IMR-90 (cell line): Measurements from ENCODE around the gene SLX9. TPM values are rescaled to one million over a fixed set of nuclear protein-coding genes. Genes with fewer than 3 reads are reported as not detected.

Experiments
- ATAC-seq: fragments of 200-7000 bp; cut with Tn5 transposase; 2 replicates; pipeline ENCODE4 v1.9.1; 2020; ENCODE audit warnings: low read depth, mild to moderate bottlenecking, moderate library complexity
- BruUV-seq: library from RNA; stranded (reverse); fragments of 400-500 nt; replicated peaks from 2 replicates; lab custom pipeline; 2021; lab: Mats Ljungman, UMichigan
- CTCF ChIA-PET: fragments of 300-600 bp; formaldehyde crosslinking; extraction: SDS; loops from one replicate; lab custom pipeline; 2021; ENCODE audit warnings: antibody characterized with exemption; lab: Yijun Ruan, JAX
- POLR2A ChIA-PET: fragments of 300-600 bp; sonication (Branson Sonifier 250); formaldehyde crosslinking; loops from one replicate; lab custom pipeline; 2022; ENCODE audit warnings: antibody characterized with exemption; ENCODE audit not compliant: unreplicated experiment; lab: Charles Lee
- DNase-seq: peaks from one replicate; pipeline ENCODE4 v3.0.0; 2013
- H2AFZ ChIP-seq: replicated peaks from 2 replicates; pipeline ENCODE3; 2013; ENCODE audit warnings: low read length, mild to moderate bottlenecking; ENCODE audit not compliant: poor library complexity
- H2AK5ac ChIP-seq: 2 replicates; pipeline ENCODE4 v1.6.1; 2013; ENCODE audit warnings: low read depth, low read length, inconsistent platforms
- H2AK9ac ChIP-seq: replicated peaks from 2 replicates; pipeline ENCODE3; 2013; ENCODE audit warnings: mild to moderate bottlenecking, low read depth, low read length, moderate library complexity; ENCODE audit not compliant: poor library complexity
- H2BK120ac ChIP-seq: 2 replicates; pipeline ENCODE4 v1.6.1; 2013; ENCODE audit warnings: low read depth, low read length, inconsistent platforms
- H2BK15ac ChIP-seq: 3 replicates; pipeline ENCODE4 v1.6.1; 2013; ENCODE audit warnings: low read depth, low read length, inconsistent platforms
- H2BK20ac ChIP-seq: 2 replicates; pipeline ENCODE4 v1.6.1; 2013; ENCODE audit warnings: low read depth, mild to moderate bottlenecking, inconsistent platforms, low read length, moderate library complexity
- H2BK5ac ChIP-seq: 2 replicates; pipeline ENCODE4 v1.6.1; 2013; ENCODE audit warnings: mild to moderate bottlenecking, low read depth, low read length, inconsistent platforms; ENCODE audit not compliant: poor library complexity, severe bottlenecking
- H3K14ac ChIP-seq: replicated peaks from 2 replicates; pipeline ENCODE4 v1.6.1; 2013; ENCODE audit warnings: low read depth, low read length, inconsistent platforms
- H3K18ac ChIP-seq: 2 replicates; pipeline ENCODE4 v1.6.1; 2013; ENCODE audit warnings: low read depth, low read length, control low read depth
- H3K23ac ChIP-seq: 2 replicates; pipeline ENCODE4 v1.6.1; 2013; ENCODE audit warnings: low read depth, low read length, inconsistent platforms
- H3K27ac ChIP-seq: 2 replicates; pipeline ENCODE4 v1.5.1; 2013; ENCODE audit warnings: mild to moderate bottlenecking, control low read depth, low read length; ENCODE audit not compliant: insufficient read depth
- H3K27me3 ChIP-seq: 2 replicates; pipeline ENCODE4 v1.6.1; 2013; ENCODE audit warnings: low read length; ENCODE audit not compliant: control insufficient read depth, insufficient read depth
- H3K36me3 ChIP-seq: 2 replicates; pipeline ENCODE4 v1.6.1; 2013; ENCODE audit warnings: low read length, mixed read lengths; ENCODE audit not compliant: control insufficient read depth, insufficient read depth
- H3K4ac ChIP-seq: 2 replicates; pipeline ENCODE4 v1.6.1; 2013; ENCODE audit warnings: low read depth, low read length, inconsistent platforms
- H3K4me1 ChIP-seq: 2 replicates; pipeline ENCODE4 v1.6.1; 2013; ENCODE audit warnings: low read length, mixed read lengths; ENCODE audit not compliant: control insufficient read depth, insufficient read depth
- H3K4me2 ChIP-seq: 2 replicates; pipeline ENCODE4 v1.6.1; 2013; ENCODE audit warnings: low read depth, mild to moderate bottlenecking, control low read depth, low read length, moderate library complexity
- H3K4me3 ChIP-seq: 2 replicates; pipeline ENCODE4 v1.5.1; 2013; ENCODE audit warnings: low read depth, mild to moderate bottlenecking, control low read depth, low read length, moderate library complexity; ENCODE audit not compliant: insufficient read depth
- H3K56ac ChIP-seq: 2 replicates; pipeline ENCODE4 v1.6.1; 2013; ENCODE audit warnings: low read length, inconsistent platforms; ENCODE audit not compliant: insufficient read depth; ENCODE audit errors: extremely low read depth
- H3K79me1 ChIP-seq, 2 experiments: 2 replicates each; pipeline ENCODE4 v1.6.1; 2013; ENCODE audit warnings: low read length in 2 of 2, inconsistent platforms in 1 of 2, low read depth in 1 of 2
- H3K9ac ChIP-seq: 2 replicates; pipeline ENCODE4 v1.6.1; 2013; ENCODE audit warnings: low read depth, low read length, control low read depth
- H3K9me1 ChIP-seq: 2 replicates; pipeline ENCODE4 v1.6.1; 2013; ENCODE audit warnings: low read length, inconsistent platforms; ENCODE audit not compliant: insufficient read depth
- H3K9me3 ChIP-seq: 2 replicates; pipeline ENCODE4 v1.6.1; 2013; ENCODE audit warnings: low read length; ENCODE audit not compliant: control insufficient read depth, insufficient read depth
- H4K20me1 ChIP-seq: 2 replicates; pipeline ENCODE4 v1.6.1; 2013; ENCODE audit warnings: low read length, inconsistent platforms; ENCODE audit not compliant: insufficient read depth
- H4K5ac ChIP-seq: 2 replicates; pipeline ENCODE4 v1.6.1; 2013; ENCODE audit warnings: mild to moderate bottlenecking, low read depth, low read length, control low read depth
- H4K8ac ChIP-seq, 2 experiments: 2 replicates each; pipeline ENCODE4 v1.6.1; 2013; ENCODE audit warnings: low read depth in 2 of 2, low read length in 2 of 2, control low read depth in 1 of 2, inconsistent platforms in 1 of 2
- H4K91ac ChIP-seq: 2 replicates; pipeline ENCODE4 v1.6.1; 2013; ENCODE audit warnings: low read depth, low read length, inconsistent platforms; ENCODE audit not compliant: insufficient read depth
- BHLHE40 ChIP-seq: fragments of 150-350 bp; IDR thresholded peaks from 2 replicates; pipeline ENCODE4 v1.6.1; 2016; ENCODE audit warnings: mild to moderate bottlenecking, low read depth, low read length
- CEBPB ChIP-seq: IDR thresholded peaks from 2 replicates; pipeline ENCODE4 v1.6.1; 2012; ENCODE audit warnings: low read depth, low read length, improper control_type of control experiment
- CHD1 ChIP-seq: IDR thresholded peaks from 2 replicates; pipeline ENCODE4 v1.6.1; 2012; ENCODE audit warnings: low read depth, low read length, improper control_type of control experiment
- FOS ChIP-seq: fragments of 150-350 bp; IDR thresholded peaks from 2 replicates; pipeline ENCODE4 v1.6.1; 2016; ENCODE audit warnings: low read depth, low read length
- MAFK ChIP-seq: IDR thresholded peaks from 2 replicates; pipeline ENCODE4 v1.6.1; 2012; ENCODE audit warnings: low read depth, low read length, improper control_type of control experiment
- MXI1 ChIP-seq: IDR thresholded peaks from 2 replicates; pipeline ENCODE4 v1.6.1; 2012; ENCODE audit warnings: low read depth, mild to moderate bottlenecking, low read length, moderate library complexity, borderline replicate concordance
- NFE2L2 ChIP-seq: fragments of 150-350 bp; IDR thresholded peaks from 2 replicates; pipeline ENCODE4 v1.6.1; 2016; ENCODE audit warnings: low read depth, mild to moderate bottlenecking, low read length
- RAD21 ChIP-seq: IDR thresholded peaks from 2 replicates; pipeline ENCODE4 v1.6.1; 2012; ENCODE audit warnings: low read length, improper control_type of control experiment
- RCOR1 ChIP-seq: IDR thresholded peaks from 2 replicates; pipeline ENCODE4 v1.6.1; 2012; ENCODE audit warnings: mild to moderate bottlenecking, low read length, improper control_type of control experiment; ENCODE audit not compliant: insufficient replicate concordance
- SMC3 ChIP-seq: fragments of 150-350 bp; IDR thresholded peaks from 2 replicates; pipeline ENCODE4 v1.6.1; 2016; ENCODE audit warnings: low read depth, mild to moderate bottlenecking, antibody characterized with exemption, low read length, moderate library complexity
- WGBS, 2 experiments: methylation state at CpG; one replicate each; pipeline versions ENCODE4 v1.1.5 to v1.1.7; 2013; ENCODE audit warnings: missing lambda C conversion rate in 2 of 2; ENCODE audit not compliant: insufficient read length in 1 of 2; ENCODE audit errors: extremely low coverage in 2 of 2; 5-methylcytosine and 5-hydroxymethylcytosine counted together
- dilution Hi-C: fragments of 300-500 bp; cut with HindIII; formaldehyde crosslinking; loops from one replicate; pipeline ENCODE4 v1.14.3; 2018; ENCODE audit warnings: low sequenced_read_pairs; ENCODE audit not compliant: unreplicated experiment
- in situ Hi-C: fragments of 300-500 bp; cut with MboI; formaldehyde crosslinking; loops from 3 replicates; pipeline ENCODE4 v1.14.3; 2019; ENCODE audit warnings: low sequenced_read_pairs, inconsistent platforms, mixed read lengths
- intact Hi-C: fragments of 100-400 bp; cut with micrococcal nuclease; formaldehyde crosslinking; loops from 2 replicates; pipeline ENCODE4 v1.10.0; 2022
- polyA plus RNA-seq, 3 experiments: library from polyadenylated mRNA; depleted of rRNA; stranded (reverse); fragments of >200 nt; gene quantifications; 2 replicates each; pipeline ENCODE4 v1.2.3, GENCODE V29; 2012; ENCODE audit warnings: low replicate concordance in 1 of 3
- total RNA-seq: library from RNA; depleted of rRNA; stranded (reverse); fragments of >200 nt; gene quantifications from 2 replicates; pipeline ENCODE4 v1.2.3, GENCODE V29; 2012
- TF ChIP-seq, protein P1 (sequence below): conservative IDR thresholded peaks from 2 replicates; pipeline ENCODE4 v1.5.1; 2012; ENCODE audit warnings: mild to moderate bottlenecking, low read depth, low read length, improper control_type of control experiment
- TF ChIP-seq, protein P2 (sequence below): fragments of 150-350 bp; IDR thresholded peaks from 2 replicates; pipeline ENCODE4 v1.6.1; 2016; ENCODE audit warnings: low read depth, mild to moderate bottlenecking, low read length, moderate library complexity, borderline replicate concordance
- TF ChIP-seq, protein P3 (sequence below): fragments of 150-350 bp; IDR thresholded peaks from 2 replicates; pipeline ENCODE4 v1.6.1; 2017; ENCODE audit warnings: mild to moderate bottlenecking, antibody characterized with exemption, low read length, low read depth

SLX9 gene
- total and polyA plus RNA-seq, 2 of the 4 experiments (the other 2 are of a cell fraction) = 10.4 to 21.7 TPM

DNA sequence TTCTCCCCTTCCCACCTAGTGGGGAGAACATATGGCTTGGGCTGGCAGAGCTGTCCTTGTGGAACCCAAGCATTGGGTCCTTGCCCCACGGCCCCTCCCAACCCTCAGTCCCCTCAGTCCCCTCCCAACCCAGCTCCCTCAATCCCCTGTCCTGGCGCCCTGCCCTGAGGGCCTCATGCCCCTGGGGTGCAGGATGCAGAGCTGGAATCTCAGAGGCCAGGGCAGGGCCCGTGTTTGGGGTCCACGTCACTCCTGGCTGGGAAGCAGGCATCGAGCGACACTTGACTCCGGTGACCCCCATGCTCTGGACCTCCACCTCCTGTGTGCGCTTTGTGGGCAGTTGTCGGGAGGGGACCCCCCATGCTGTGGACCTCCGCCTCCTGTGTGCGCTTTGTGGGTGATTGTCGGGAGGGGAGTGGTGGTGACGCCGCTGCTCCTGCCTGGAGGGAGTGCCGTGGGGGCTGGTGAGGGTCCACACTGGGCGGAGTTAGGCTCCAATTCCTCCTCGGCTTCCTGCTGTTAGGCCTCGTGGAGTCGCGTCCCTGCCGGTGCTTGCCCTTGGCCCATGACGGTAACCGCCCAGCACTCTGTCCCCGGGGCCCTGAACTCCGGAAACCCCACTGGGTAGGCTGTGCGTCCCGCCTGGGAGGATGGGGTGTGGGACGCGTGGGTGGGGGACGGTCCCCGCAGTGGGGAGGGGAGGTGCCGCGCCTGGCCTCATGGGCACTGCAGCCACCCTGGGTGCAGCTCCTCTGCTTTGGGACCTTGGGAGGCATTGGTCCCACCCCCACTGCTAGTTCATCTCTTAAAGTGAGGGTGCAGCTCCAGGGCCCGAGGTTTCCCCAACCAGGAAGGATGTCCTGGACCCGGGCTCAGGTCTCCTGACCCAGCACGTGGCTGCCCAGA, 31.2 kb downstream of the SLX9 start:
- Histone ChIP-seq H3K9me1 (peaks cover 23% of the 10 kb centered on the region), H2BK5ac (peak overlapping the region; percentile 84), H3K14ac (peak overlapping the region; percentile 87; the same call in 1 of the 2 replicates), H3K27ac (no peak overlapping the region; the same call in 1 of the 2 replicates), H4K5ac (peak overlapping the region; percentile 55; the same call in 1 of the 2 replicates), H3K79me1 (peaks cover 7 to 41% of the 10 kb centered on the region in 2 experiments; a peak in 3 of 4 replicates), H2AK9ac (peak overlapping the region; percentile 29), H4K20me1 (peaks cover 3% of the 10 kb centered on the region; the same call in 1 of the 2 replicates), H3K27me3 (no peaks in the 10 kb centered on the region), H3K23ac (peak overlapping the region; percentile 50; the same call in 1 of the 2 replicates), H3K4me1 (peaks cover 25% of the 10 kb centered on the region), H3K56ac (no peak overlapping the region), H3K9ac (no peak overlapping the region), H4K8ac (peak overlapping the region; percentile 1 to 78), H3K18ac (no peak overlapping the region), H3K4ac (peak overlapping the region; percentile 86), H3K36me3 (peaks cover 32% of the 10 kb centered on the region), H2AK5ac (peak overlapping the region; percentile 73), H3K4me3 (no peak overlapping the region), H3K9me3 (no peaks in the 10 kb centered on the region), H2BK20ac (peak overlapping the region; percentile 62), H3K4me2 (no peak overlapping the region), H2BK15ac (peak overlapping the region; percentile 0; the same call in 1 of the 3 replicates), H2AFZ (no peak overlapping the region), H4K91ac (peak overlapping the region; percentile 78), H2BK120ac (peak overlapping the region; percentile 97)
- ChIA-PET POLR2A (no interaction called here), CTCF (interaction anchor here (1.4 kb wide), 1 partner anchor 131 kb away, joined by 5 read pairs; no protein-coding TSS in a partner anchor)
- dilution Hi-C loops = no loop called here
- BruUV-seq = no TSS peak
- intact Hi-C loops = no loop called here
- DNase-seq = no peak
- WGBS, 2 experiments = 93% methylated on average over 16 of the region's 36 CpGs; no CpG with 5 or more reads in 1 of the 2 experiments
- no peak for ATAC-seq
- in situ Hi-C loops = no loop called here
- TF ChIP-seq MXI1 (no peak), CHD1 (no peak), SMC3 (no peak), FOS (no peak), RAD21 (no peak), NFE2L2 (no peak), CEBPB (no peak), MAFK (no peak), BHLHE40 (no peak), RCOR1 (no peak)
- TF ChIP-seq, protein P1, sequence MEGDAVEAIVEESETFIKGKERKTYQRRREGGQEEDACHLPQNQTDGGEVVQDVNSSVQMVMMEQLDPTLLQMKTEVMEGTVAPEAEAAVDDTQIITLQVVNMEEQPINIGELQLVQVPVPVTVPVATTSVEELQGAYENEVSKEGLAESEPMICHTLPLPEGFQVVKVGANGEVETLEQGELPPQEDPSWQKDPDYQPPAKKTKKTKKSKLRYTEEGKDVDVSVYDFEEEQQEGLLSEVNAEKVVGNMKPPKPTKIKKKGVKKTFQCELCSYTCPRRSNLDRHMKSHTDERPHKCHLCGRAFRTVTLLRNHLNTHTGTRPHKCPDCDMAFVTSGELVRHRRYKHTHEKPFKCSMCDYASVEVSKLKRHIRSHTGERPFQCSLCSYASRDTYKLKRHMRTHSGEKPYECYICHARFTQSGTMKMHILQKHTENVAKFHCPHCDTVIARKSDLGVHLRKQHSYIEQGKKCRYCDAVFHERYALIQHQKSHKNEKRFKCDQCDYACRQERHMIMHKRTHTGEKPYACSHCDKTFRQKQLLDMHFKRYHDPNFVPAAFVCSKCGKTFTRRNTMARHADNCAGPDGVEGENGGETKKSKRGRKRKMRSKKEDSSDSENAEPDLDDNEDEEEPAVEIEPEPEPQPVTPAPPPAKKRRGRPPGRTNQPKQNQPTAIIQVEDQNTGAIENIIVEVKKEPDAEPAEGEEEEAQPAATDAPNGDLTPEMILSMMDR = no peak
- TF ChIP-seq, protein P2, sequence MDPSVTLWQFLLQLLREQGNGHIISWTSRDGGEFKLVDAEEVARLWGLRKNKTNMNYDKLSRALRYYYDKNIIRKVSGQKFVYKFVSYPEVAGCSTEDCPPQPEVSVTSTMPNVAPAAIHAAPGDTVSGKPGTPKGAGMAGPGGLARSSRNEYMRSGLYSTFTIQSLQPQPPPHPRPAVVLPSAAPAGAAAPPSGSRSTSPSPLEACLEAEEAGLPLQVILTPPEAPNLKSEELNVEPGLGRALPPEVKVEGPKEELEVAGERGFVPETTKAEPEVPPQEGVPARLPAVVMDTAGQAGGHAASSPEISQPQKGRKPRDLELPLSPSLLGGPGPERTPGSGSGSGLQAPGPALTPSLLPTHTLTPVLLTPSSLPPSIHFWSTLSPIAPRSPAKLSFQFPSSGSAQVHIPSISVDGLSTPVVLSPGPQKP = no peak
- TF ChIP-seq, protein P3, sequence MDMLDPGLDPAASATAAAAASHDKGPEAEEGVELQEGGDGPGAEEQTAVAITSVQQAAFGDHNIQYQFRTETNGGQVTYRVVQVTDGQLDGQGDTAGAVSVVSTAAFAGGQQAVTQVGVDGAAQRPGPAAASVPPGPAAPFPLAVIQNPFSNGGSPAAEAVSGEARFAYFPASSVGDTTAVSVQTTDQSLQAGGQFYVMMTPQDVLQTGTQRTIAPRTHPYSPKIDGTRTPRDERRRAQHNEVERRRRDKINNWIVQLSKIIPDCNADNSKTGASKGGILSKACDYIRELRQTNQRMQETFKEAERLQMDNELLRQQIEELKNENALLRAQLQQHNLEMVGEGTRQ = no peak
